Epithelial cell of proximal tubule (primary cell): ENCODE results near the gene SELE. TPM values are rescaled to one million over a fixed set of nuclear protein-coding genes. Genes with fewer than 3 reads are reported as not detected.

Experiments used
- DNase-seq: peaks from one replicate; pipeline ENCODE4 v3.0.0-alpha.2; 2011; ENCODE audit warnings: low read depth
- H3K4me3 ChIP-seq: 2 replicates; pipeline ENCODE4 v1.5.1; 2011; ENCODE audit warnings: low read depth, mild to moderate bottlenecking, low read length
- total RNA-seq: library from RNA; depleted of rRNA; stranded (reverse); fragments of >200 nt; gene quantifications from 2 replicates; pipeline ENCODE4 v1.2.3, GENCODE V29; 2015
- TF ChIP-seq, protein P1 (sequence below): conservative IDR thresholded peaks from 2 replicates; pipeline ENCODE4 v1.5.1; 2012; ENCODE audit warnings: low read depth, mild to moderate bottlenecking, low read length

SELE gene
- total RNA-seq, 1 donor from 2014 or later: not detected

DNA sequence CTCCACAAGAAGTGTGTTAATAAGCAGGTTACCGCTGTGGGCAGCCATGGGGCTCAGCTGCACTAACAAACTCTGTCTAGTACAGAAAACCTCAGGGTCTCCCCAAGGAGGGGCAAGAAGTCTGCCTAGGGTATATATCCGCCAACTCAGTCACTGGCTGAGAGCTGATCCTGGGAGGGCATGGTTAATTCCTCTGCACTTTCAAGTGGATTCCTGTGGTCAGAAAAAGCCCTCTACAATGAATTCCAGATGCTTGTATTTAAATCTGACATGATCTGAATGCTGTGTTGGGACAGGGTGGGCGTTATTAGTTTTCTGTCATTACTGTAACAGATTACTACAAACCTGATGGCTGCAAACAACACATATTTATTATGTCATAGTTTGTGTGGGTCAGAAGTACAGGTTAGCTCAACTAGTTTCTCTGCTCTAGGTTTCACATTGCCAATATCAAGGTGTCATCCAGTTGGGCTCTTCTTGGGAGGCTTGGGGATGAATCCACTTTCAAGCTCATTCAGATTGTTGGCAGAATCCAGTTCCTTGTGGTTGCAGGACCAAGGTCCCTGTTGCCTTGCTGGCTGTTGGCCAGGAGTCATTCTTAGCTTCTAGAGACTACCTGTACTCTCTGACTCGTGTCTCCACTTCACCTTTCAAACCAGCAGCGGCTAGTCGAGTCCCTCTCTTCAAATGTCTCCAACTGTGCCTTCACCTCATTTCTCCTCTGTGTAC, 8.0 kb upstream of the SELE start:
- no peak overlapping the region for H3K4me3 ChIP-seq
- TF ChIP-seq, protein P1, sequence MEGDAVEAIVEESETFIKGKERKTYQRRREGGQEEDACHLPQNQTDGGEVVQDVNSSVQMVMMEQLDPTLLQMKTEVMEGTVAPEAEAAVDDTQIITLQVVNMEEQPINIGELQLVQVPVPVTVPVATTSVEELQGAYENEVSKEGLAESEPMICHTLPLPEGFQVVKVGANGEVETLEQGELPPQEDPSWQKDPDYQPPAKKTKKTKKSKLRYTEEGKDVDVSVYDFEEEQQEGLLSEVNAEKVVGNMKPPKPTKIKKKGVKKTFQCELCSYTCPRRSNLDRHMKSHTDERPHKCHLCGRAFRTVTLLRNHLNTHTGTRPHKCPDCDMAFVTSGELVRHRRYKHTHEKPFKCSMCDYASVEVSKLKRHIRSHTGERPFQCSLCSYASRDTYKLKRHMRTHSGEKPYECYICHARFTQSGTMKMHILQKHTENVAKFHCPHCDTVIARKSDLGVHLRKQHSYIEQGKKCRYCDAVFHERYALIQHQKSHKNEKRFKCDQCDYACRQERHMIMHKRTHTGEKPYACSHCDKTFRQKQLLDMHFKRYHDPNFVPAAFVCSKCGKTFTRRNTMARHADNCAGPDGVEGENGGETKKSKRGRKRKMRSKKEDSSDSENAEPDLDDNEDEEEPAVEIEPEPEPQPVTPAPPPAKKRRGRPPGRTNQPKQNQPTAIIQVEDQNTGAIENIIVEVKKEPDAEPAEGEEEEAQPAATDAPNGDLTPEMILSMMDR: no peak
- no peak for DNase-seq

GRCh38 chr1:169739980-169740379, 6.1 kb upstream of the SELE start:
- TF ChIP-seq, protein P1: no peak
- no peak for DNase-seq
- no peak overlapping the region for H3K4me3 ChIP-seq

- no peak overlapping the region for H3K4me3 ChIP-seq
- TF ChIP-seq, protein P1: no peak
- no peak for DNase-seq
Measured at GRCh38 chr1:169731446-169731845, 2.4 kb downstream of the SELE start.

- no peak for DNase-seq
- H3K4me3 ChIP-seq: no peak overlapping the region
- TF ChIP-seq, protein P1: no peak
Measured at GRCh38 chr1:169729991-169730390, 3.9 kb downstream of the SELE start.

GRCh38 chr1:169727307-169727706, 6.6 kb downstream of the SELE start:
- TF ChIP-seq, protein P1: no peak

DNA sequence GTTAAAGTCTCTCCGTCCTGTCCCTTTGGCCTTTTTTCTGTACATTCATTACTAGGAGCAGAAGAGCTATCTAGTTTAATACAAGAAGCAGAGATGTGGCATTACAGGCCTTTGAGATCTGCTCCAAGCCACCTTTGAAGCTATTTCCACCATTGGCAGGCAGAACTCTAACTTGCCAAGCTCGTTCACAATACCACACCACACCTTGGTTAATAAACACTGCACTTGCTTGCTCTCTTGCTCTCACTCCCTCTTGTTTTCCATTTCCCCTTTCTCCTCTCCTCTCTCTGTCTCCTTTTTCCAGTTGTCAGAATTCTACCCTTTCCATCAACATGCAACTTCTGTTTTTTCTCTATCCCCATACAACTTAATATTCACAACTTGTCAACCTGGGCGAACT, 7.0 kb downstream of the SELE start:
- H3K4me3 ChIP-seq: no peak overlapping the region
- TF ChIP-seq, protein P1: no peak
- DNase-seq: no peak

More at GRCh38 chr1:169727307-169727706, 6.6 kb downstream of the SELE start:
- no peak for DNase-seq
- H3K4me3 ChIP-seq: no peak overlapping the region

GRCh38 chr1:169725930-169726329, 7.9 kb downstream of the SELE start:
- TF ChIP-seq, protein P1: no peak
- no peak for DNase-seq
- H3K4me3 ChIP-seq: no peak overlapping the region
